ENCODE data around the gene BBOF1. TPM values are rescaled to one million over a fixed set of nuclear protein-coding genes. Genes with fewer than 3 reads are reported as not detected.

Gene BBOF1
- total RNA-seq, 6 experiments from 2014 or later: 1.6 to 3.0 (median 2.4) TPM

- peak; percentile 48 for TF ChIP-seq CTCF (IDR thresholded peaks at IDR 0.05)
- H3K4me3 Mint-ChIP-seq: peak within 1 kb of the TSS; percentile 97
- H3K36me3 Mint-ChIP-seq (ENCODE audit: low read depth): no peaks in the 10 kb centered on the region
- peaks cover 30% of the 10 kb centered on the region for H3K4me1 Mint-ChIP-seq (ENCODE audit: low read depth)
- peaks cover 7% of the 10 kb centered on the region for H3K27me3 Mint-ChIP-seq (ENCODE audit: insufficient read depth)
- H3K9me3 Mint-ChIP-seq: no peaks in the 10 kb centered on the region
- peak; percentile 100 for DNase-seq
- H3K27ac Mint-ChIP-seq: peak within 1 kb of the TSS; percentile 95
These were observed 65.3 kb downstream of the BBOF1 start, which contains the start of the genes ALDH6A1 and LIN52 for GRCh38 chr14:74084277-74085046. Gene ALDH6A1, minus strand, starts transcription at chr14:74084453. Its CDS starts 59 bp downstream, at chr14:74084394. Gene LIN52, plus strand, starts transcription at chr14:74084956. Its CDS starts 19 bp downstream, at chr14:74084975.

DNA sequence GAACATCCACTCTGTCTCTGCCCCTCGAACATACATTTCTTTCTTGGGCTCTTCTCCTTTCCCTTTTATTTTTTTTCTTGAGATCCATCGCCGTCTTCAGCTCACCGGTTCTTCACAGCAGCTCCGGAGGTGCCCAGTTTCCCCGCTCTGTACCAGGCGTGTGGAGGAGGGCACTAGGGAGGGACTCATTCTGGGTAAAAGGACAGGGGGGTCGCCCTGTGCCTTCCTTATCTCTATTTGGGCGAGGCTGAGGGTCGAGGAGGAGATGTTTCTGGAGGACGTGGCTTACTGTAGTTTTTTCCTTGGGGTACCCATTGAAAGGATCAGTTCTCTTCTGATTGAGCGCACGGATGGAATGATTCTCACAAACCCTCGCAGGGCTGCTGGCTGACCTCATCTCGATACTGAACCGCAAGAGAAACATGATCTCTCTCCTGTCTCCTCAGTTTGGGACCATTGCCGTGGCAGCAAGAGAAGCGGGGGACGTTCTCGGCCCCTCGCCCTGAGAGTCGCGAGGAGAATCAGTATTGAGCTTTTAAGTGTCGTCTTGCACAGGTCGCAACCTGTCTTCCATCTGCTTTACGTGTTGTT is 66.0 kb downstream of the BBOF1 start:
- TF ChIP-seq CTCF (IDR thresholded peaks at IDR 0.05): no peak
- Mint-ChIP-seq H3K27me3 (ENCODE audit: insufficient read depth) (peaks cover 7% of the 10 kb centered on the region), H3K27ac (peak overlapping the region; percentile 94), H3K9me3 (no peaks in the 10 kb centered on the region), H3K36me3 (ENCODE audit: low read depth) (no peaks in the 10 kb centered on the region), H3K4me3 (peak overlapping the region; percentile 97), H3K4me1 (ENCODE audit: low read depth) (peaks cover 30% of the 10 kb centered on the region)
- DNase-seq: peak; percentile 46

- DNase-seq: no peak
- Mint-ChIP-seq H3K27me3 (ENCODE audit: insufficient read depth) (peaks cover 7% of the 10 kb centered on the region), H3K9me3 (no peaks in the 10 kb centered on the region)
These were observed 66.7 kb downstream of the BBOF1 start for GRCh38 chr14:74085828-74086227.

GRCh38 chr14:74089251-74090020 is 70.3 kb downstream of the BBOF1 start:
- DNase-seq: no peak
- H3K27me3 Mint-ChIP-seq (ENCODE audit: insufficient read depth): peaks cover 5% of the 10 kb centered on the region
- no peaks in the 10 kb centered on the region; the same call in 1 of the 2 replicates for H3K36me3 Mint-ChIP-seq (ENCODE audit: low read depth)
- no peak overlapping the region for H3K4me3 Mint-ChIP-seq
- no peaks in the 10 kb centered on the region for H3K9me3 Mint-ChIP-seq
- H3K4me1 Mint-ChIP-seq (ENCODE audit: low read depth): peaks cover 13% of the 10 kb centered on the region
- no peak for TF ChIP-seq CTCF (IDR thresholded peaks at IDR 0.05)
- H3K27ac Mint-ChIP-seq: no peak overlapping the region; the same call in 1 of the 2 replicates

More at GRCh38 chr14:74085828-74086227, 66.7 kb downstream of the BBOF1 start:
- H3K4me3 Mint-ChIP-seq: peak overlapping the region; percentile 97
- peak overlapping the region; percentile 94 for H3K27ac Mint-ChIP-seq
- no peaks in the 10 kb centered on the region; the same call in 1 of the 2 replicates for H3K36me3 Mint-ChIP-seq (ENCODE audit: low read depth)
- H3K4me1 Mint-ChIP-seq (ENCODE audit: low read depth): peaks cover 30% of the 10 kb centered on the region
- TF ChIP-seq CTCF (IDR thresholded peaks at IDR 0.05): no peak

DNA sequence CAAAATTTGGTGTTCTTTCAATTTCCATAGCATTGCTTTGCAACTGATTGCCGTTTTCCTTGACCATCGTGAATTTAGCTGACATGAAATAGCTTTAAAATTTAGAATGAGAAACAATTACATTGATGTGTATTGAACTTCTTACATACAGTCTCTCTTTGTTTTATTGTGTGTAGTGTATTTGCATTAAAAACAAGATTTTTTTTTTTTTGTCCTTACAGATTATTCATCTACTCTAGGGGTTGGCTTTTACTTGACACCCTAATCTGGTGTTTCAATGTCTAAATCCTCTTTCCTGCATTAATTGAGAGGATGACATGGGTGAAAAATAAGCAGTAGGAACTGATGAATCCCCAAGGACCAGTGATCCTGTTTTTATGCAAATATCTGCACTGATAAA is 86.2 kb downstream of the BBOF1 start:
- DNase-seq: no peak
- H3K27me3 Mint-ChIP-seq (ENCODE audit: insufficient read depth): no peaks in the 10 kb centered on the region; the same call in 1 of the 2 replicates
- H3K4me1 Mint-ChIP-seq (ENCODE audit: low read depth): no peaks in the 10 kb centered on the region
- H3K27ac Mint-ChIP-seq: no peak overlapping the region
- no peaks in the 10 kb centered on the region for H3K9me3 Mint-ChIP-seq
- 0 out of 2 replicates have a peak, but pooled peaks cover 4% of the 10 kb centered on the region for H3K36me3 Mint-ChIP-seq (ENCODE audit: low read depth)
- no peak overlapping the region for H3K4me3 Mint-ChIP-seq
- TF ChIP-seq CTCF (IDR thresholded peaks at IDR 0.05): no peak
